ENCODE data around the gene HLA-DQB2.

The HLA-DQB2 gene

DNA sequence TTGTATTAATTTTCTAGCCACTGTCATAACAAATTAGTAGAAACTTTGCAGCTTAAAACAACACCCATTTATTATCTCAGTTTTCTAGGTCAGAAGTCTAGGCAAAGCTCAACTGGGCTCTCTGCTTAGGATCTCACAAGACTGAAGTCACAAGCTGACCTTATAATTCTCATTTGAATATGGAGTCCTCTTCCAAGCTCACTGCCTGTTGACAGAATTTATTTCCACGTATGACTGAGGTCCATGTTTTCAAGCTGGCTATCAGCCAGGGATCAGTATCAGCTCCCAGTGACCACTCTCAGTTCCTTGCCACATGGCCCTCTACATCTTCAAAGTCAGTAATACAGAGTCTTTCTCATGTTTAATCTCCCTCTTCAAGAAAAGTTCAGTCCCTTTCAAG is 11.7 kb upstream of the HLA-DQB2 start:
- TF ChIP-seq CTCF (IDR thresholded peaks at IDR 0.05; ENCODE audit: low read depth, low read length) = no peak
- no peak overlapping the region for H3K4me3 ChIP-seq (replicated peaks in 1 of 2; ENCODE audit: low read depth in 2 of 2, low read length in 2 of 2)
- no peak for DNase-seq (ENCODE audit: low read depth in 2 of 2)

- TF ChIP-seq CTCF (IDR thresholded peaks at IDR 0.05; ENCODE audit: low read depth, low read length) = no peak
- DNase-seq (ENCODE audit: low read depth in 2 of 2) = no peak
- H3K4me3 ChIP-seq (replicated peaks in 1 of 2; ENCODE audit: low read depth in 2 of 2, low read length in 2 of 2) = no peak overlapping the region
Observed at GRCh38 chr6:32774426-32774825, 11.1 kb upstream of the HLA-DQB2 start.

GRCh38 chr6:32772656-32773055 is 9.3 kb upstream of the HLA-DQB2 start:
- no peak overlapping the region for H3K4me3 ChIP-seq (replicated peaks in 1 of 2; ENCODE audit: low read depth in 2 of 2, low read length in 2 of 2)
- DNase-seq (ENCODE audit: low read depth in 2 of 2) = no peak
- no peak for TF ChIP-seq CTCF (IDR thresholded peaks at IDR 0.05; ENCODE audit: low read depth, low read length)

- DNase-seq (ENCODE audit: low read depth in 2 of 2) = no peak
- no peak for TF ChIP-seq CTCF (IDR thresholded peaks at IDR 0.05; ENCODE audit: low read depth, low read length)
- H3K4me3 ChIP-seq (replicated peaks in 1 of 2; ENCODE audit: low read depth in 2 of 2, low read length in 2 of 2) = no peak overlapping the region
Observed at GRCh38 chr6:32764048-32764447, 716 bp upstream of the HLA-DQB2 start.

- no peak for TF ChIP-seq CTCF (IDR thresholded peaks at IDR 0.05; ENCODE audit: low read depth, low read length)
- no peak for DNase-seq (ENCODE audit: low read depth in 2 of 2)
- H3K4me3 ChIP-seq (replicated peaks in 1 of 2; ENCODE audit: low read depth in 2 of 2, low read length in 2 of 2) = no peak overlapping the region
Observed at GRCh38 chr6:32761548-32761947, 1.8 kb downstream of the HLA-DQB2 start.

GRCh38 chr6:32761072-32761471 is 2.3 kb downstream of the HLA-DQB2 start:
- no peak overlapping the region for H3K4me3 ChIP-seq (replicated peaks in 1 of 2; ENCODE audit: low read depth in 2 of 2, low read length in 2 of 2)
- DNase-seq (ENCODE audit: low read depth in 2 of 2) = no peak
- TF ChIP-seq CTCF (IDR thresholded peaks at IDR 0.05; ENCODE audit: low read depth, low read length) = no peak

DNA sequence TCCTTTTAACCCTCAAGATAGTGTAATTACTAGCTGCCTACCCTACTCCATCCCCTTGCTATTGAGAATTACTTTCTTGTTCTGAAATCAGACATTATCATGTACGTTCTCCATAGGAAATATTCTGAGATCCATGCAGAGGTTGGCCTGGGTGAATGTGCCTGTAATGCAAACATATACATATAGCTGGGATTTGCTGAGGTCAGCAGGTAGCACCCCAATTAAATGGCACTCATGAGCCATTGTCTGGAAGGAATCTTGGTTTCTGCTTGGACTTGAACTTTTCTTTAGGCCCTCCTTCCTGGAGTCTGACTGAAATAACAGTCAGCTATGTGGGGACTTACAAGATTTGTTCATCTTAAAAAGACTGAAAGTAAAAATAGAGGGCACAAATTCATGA is 3.7 kb downstream of the HLA-DQB2 start:
- no peak overlapping the region for H3K4me3 ChIP-seq (replicated peaks in 1 of 2; ENCODE audit: low read depth in 2 of 2, low read length in 2 of 2)
- TF ChIP-seq CTCF (IDR thresholded peaks at IDR 0.05; ENCODE audit: low read depth, low read length) = no peak
- no peak for DNase-seq (ENCODE audit: low read depth in 2 of 2)

All from cardiac fibroblast (primary cell).